ENCODE measurements around the gene SRPRB.

Gene SRPRB

GRCh38 chr3:133805702-133806475, at the start of gene SRPRB:
SRPRB (plus strand) TSS chr3:133805815; CDS start chr3:133805849, 34 bp downstream.
- DNase-seq (ENCODE audit: low read depth, low spot score), result peak; percentile 71

DNA sequence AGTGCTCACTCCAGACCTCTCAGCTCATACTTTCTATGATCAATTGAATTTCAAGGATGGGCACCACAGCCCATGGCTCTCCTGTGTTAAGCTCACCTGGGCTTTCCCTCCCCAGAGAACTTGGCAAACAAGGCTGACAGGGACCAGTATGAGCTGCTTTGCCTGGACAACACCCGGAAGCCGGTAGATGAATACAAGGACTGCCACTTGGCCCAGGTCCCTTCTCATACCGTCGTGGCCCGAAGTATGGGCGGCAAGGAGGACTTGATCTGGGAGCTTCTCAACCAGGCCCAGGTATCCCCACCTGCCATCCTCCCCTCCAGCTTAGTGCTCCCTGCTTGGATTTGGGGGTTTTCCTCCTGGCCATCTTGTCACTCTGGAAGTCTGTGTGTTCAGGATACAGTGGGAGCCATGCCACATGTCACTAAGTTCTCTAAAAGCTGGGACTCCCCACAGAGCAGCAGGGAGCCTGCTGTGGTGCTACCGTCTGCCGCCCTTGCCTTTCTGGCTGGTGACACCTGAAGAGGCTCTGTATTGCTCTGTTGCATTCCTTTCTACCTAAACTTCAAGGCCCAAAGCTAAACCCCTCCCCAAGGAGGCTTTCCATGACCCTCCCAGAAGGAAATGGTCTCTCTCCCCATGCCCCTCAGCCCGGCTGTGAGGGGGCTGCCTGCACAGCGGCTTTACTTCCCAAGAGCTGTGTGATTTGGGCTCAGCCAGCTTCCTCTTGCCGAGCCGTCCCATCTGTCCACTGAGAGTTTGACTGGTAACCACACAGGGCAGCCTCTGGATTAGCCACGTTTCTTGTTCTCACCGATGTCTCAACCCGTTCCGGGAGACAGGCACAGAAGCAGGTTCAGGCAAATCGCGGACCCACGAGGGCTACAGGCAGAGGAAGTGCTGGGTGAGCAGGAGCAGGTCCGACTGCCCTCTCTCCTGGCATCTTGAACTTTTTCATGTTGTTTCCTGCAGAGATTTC, 48.6 kb upstream of the SRPRB start:
- no peak for DNase-seq (ENCODE audit: low read depth, low spot score)

DNA sequence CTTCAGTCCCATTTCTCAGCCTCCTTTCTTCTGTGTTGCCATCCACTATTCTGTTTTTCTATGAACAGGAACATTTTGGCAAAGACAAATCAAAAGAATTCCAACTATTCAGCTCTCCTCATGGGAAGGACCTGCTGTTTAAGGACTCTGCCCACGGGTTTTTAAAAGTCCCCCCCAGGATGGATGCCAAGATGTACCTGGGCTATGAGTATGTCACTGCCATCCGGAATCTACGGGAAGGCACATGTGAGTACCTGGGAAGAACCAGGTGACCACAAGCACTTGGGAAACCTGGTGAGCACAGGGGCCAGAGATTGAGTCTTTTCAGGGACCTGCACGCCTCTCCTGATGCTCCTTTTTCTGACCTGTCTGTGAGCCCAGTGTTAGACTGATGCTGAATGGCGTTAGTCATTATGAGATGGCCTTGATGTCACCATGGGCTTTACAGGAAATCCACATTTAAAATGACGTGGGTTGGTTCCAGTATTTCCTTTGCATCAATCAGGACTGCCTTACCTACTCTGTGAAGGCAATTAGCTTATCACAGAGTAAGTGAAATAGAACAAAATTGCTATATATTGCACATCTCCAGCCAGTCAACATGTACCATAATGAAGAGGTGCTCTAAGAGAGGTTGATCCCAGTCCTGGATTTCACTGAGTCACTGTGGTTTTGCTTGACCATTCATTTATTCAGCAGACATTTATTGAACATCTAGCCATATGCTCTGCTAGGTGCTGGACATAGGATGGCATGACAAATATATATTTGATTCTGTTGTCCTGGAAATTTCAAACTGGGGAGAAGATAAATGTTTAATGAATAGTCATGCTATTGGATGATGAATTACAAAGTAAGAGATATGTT, 47.7 kb upstream of the SRPRB start:
- no peak for DNase-seq (ENCODE audit: low read depth, low spot score)

DNA sequence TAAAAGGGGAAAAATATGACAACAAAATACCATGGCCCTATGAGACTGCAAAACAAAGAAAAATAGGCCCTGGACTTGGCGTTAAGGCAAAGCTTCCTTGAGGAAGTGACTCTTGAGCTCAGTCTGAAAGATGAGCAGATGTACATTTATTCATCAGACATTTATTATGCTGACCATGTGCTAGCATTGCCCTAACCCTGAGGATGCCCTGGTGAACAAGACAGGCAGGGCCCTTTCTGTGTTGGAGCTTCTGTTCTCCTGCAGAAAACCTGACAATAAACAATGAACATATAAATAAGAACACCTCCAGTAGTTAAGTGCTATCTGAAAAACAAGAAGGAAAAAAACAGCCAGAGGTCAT, 47.1 kb upstream of the SRPRB start:
- no peak for DNase-seq (ENCODE audit: low read depth, low spot score)

DNA sequence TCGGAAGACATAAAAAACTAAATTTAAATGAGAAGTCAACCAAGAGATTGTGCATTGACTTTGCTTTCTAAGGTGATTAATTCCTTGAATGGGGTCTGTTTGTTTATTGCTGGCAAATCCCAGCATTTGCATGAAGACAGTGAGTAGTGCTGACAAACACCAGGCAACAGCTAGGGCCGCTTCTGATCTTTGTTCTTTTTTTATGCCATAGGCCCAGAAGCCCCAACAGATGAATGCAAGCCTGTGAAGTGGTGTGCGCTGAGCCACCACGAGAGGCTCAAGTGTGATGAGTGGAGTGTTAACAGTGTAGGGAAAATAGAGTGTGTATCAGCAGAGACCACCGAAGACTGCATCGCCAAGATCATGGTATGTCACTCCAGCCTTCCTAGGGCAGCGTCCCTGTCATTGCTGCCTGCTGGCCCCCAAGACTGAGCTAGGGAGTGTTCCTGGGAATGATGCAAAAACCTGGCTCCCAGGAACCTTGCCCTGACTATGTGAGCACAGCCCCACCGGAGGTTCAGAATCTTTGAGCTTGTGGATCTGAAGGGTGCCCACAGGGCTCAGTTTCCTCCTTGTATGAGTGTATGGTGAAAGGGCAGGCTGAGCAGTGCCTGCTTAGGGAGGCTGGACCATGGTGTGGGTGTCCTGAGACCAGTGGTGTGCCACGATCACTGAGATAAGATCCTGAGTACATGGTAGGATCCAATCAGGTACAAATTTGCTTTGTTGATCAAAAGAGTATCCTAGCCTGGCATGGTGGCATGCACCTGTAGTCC, 46.5 kb upstream of the SRPRB start:
- no peak for DNase-seq (ENCODE audit: low read depth, low spot score)

DNA sequence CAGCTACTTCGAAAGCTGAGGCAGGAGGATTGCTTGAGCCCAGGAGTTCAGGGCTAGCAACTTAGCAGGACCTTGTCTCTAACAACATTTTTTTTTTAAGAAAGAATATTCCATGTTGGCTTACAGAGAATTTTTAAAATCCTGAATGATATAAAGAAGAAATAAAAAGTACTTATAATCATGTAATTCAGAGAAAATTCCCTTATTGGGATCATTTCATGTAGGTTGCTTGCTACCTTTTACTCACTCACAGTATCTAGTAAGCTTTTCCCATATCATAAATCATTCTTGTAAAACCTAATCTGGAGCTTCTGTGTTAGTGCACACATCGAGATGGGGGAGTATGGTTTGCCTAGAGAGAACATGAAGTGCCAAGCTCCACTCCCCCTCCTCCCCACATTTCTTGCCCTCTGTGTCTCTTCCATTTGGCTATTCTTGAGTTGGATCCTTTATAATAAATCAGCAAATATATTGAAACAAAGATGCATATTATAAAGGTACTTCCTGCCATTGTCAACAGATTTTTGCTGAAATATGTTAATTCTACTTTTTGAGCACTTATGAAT, 45.8 kb upstream of the SRPRB start:
- DNase-seq (ENCODE audit: low read depth, low spot score), result no peak

DNA sequence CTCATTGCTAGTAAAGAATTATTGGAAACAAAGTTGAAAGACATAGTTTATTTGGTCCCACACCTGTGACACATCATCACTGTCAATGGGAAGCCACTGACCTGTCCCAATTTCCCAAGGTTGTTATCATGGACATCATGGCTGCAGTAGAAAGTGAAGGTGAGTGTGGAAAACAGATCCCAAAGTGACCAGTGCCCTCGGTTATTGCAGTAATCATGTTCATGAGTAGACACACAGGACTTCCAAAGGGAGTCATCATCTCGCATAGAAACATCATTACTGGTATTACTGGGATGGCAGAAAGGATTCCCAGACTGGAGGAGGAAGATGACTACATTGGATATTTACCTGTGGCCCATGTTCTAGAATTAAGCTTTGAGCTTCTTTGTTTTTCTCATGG, 44.7 kb upstream of the SRPRB start:
- no peak for DNase-seq (ENCODE audit: low read depth, low spot score)

GRCh38 chr3:133761605-133762484, 43.8 kb upstream of the SRPRB start:
- no peak for DNase-seq (ENCODE audit: low read depth, low spot score)

DNA sequence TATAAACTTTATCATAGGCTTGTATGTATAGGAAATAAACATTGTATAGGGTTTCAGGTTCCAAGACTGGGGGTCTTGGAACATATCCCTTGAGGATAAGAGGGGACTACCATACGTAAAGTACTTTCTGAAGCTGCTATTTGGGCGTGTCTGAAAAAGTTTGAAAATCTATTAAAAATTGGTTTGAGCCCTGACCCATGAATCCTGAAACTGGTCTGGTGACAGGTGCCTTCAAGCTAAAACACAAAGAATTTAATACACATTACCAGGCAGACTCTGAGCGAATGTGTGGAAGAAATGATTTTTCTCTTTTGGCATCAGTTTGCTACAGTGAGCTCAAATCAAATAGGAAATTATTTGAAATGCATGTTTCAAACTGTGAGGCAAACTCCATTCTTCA, 43.1 kb upstream of the SRPRB start:
- DNase-seq (ENCODE audit: low read depth, low spot score), result no peak

GRCh38 chr3:133763797-133764683, 41.6 kb upstream of the SRPRB start:
- no peak for DNase-seq (ENCODE audit: low read depth, low spot score)

- DNase-seq (ENCODE audit: low read depth, low spot score), result no peak
Measured at GRCh38 chr3:133765256-133765655, 40.4 kb upstream of the SRPRB start.

DNA sequence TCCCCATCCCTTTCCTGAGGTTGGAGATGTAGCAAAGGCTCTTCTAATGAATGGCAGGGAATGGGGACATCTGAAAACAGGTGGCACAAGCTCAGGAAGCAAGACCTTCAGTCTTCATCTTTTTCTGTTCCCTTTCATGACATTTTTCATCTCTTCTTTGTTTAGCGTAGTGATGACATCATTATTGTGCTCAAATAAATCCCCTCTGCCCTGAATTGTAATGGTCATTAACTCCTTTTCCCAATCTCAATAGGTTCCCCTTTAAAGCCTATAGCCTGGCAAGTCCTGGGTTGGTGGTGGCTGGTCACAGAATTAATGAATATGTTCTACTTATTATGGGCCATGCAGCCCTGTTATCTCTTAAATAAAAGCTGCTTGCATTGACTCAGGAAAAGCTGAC, 38.0 kb upstream of the SRPRB start:
- no peak for DNase-seq (ENCODE audit: low read depth, low spot score)

- no peak for DNase-seq (ENCODE audit: low read depth, low spot score)
Measured at GRCh38 chr3:133769536-133769935, 36.1 kb upstream of the SRPRB start.

DNA sequence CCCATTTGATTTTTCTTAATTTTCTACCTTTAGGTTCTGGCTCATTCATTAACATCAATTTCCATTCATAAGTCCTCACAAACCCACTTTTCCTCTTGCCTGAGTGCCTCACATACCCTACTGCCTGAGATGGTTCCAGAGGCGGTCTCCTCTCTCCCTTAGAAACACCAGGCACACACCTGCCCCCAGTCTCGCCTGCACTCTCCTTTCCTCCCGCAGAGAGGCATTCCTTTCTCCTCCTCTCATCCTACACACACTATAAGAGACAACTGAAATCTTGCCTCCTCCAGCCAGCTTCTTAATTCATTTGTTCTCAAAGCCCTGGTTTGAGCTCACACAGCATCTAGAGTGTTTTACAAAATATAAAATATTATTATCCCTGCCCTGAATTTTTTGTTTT, 31.9 kb upstream of the SRPRB start:
- no peak for DNase-seq (ENCODE audit: low read depth, low spot score)

DNA sequence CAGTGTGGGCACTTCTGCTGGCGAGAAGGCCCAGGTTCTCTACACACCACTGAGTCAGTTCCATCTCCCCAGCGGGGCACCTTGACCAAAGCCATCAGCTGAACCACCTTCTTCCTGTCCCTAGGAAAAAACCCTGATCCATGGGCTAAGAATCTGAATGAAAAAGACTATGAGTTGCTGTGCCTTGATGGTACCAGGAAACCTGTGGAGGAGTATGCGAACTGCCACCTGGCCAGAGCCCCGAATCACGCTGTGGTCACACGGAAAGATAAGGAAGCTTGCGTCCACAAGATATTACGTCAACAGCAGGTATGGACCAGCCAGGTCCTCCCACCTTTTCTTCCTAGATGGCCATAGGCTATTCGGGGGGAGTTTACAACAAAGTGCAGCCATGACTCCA, 30.3 kb upstream of the SRPRB start:
- DNase-seq (ENCODE audit: low read depth, low spot score), result no peak

GRCh38 chr3:133775835-133776234, 29.8 kb upstream of the SRPRB start:
- DNase-seq (ENCODE audit: low read depth, low spot score), result no peak

GRCh38 chr3:133776794-133777438, 28.7 kb upstream of the SRPRB start:
- DNase-seq (ENCODE audit: low read depth, low spot score), result no peak

All from brain pericyte (primary cell).